ENCODE data around the gene HACD4.

Gene HACD4

GRCh38 chr9:20962536-20963225 lies 68.8 kb downstream of the HACD4 start:
- no peak for DNase-seq

DNA sequence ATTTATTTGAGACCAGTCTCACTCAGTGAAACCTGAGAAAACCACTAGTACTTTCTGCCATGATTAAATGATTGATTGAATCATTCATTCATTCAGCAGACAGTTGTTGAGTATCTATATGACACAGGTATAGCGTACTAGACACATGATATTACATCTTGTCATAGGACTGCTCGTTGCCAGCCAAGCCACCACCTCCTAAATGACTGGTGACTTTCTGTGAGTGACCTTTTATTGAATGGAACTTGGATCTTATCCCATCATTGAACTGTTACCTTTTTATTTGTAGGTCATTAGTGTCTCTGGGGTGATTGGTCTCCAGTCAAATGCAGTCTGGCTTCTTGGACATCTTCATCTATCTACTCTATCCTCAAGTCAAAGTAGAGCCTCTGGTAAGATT lies 80.7 kb downstream of the HACD4 start:
- no peak for DNase-seq
